GM19372 (cell line): Measurements from ENCODE around the gene POMT2.
A peak's percentile ranks its signal among the peaks of the same experiment; 100 is the strongest.
"Not testable (repeated sequence)": the region's sequence is repeated elsewhere in the genome, so short reads cannot be mapped to it uniquely, and the experiment has no call there.

Experiments used
- ATAC-seq: cut with Tn5 transposase; IDR thresholded peaks from one replicate; pipeline ENCODE4 v1.9.1; 2021; ENCODE audit warnings: mild to moderate bottlenecking, low read depth, moderate library complexity; ENCODE audit not compliant: unreplicated experiment

The POMT2 gene, protein sequence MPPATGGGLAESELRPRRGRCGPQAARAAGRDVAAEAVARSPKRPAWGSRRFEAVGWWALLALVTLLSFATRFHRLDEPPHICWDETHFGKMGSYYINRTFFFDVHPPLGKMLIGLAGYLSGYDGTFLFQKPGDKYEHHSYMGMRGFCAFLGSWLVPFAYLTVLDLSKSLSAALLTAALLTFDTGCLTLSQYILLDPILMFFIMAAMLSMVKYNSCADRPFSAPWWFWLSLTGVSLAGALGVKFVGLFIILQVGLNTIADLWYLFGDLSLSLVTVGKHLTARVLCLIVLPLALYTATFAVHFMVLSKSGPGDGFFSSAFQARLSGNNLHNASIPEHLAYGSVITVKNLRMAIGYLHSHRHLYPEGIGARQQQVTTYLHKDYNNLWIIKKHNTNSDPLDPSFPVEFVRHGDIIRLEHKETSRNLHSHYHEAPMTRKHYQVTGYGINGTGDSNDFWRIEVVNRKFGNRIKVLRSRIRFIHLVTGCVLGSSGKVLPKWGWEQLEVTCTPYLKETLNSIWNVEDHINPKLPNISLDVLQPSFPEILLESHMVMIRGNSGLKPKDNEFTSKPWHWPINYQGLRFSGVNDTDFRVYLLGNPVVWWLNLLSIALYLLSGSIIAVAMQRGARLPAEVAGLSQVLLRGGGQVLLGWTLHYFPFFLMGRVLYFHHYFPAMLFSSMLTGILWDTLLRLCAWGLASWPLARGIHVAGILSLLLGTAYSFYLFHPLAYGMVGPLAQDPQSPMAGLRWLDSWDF

DNA sequence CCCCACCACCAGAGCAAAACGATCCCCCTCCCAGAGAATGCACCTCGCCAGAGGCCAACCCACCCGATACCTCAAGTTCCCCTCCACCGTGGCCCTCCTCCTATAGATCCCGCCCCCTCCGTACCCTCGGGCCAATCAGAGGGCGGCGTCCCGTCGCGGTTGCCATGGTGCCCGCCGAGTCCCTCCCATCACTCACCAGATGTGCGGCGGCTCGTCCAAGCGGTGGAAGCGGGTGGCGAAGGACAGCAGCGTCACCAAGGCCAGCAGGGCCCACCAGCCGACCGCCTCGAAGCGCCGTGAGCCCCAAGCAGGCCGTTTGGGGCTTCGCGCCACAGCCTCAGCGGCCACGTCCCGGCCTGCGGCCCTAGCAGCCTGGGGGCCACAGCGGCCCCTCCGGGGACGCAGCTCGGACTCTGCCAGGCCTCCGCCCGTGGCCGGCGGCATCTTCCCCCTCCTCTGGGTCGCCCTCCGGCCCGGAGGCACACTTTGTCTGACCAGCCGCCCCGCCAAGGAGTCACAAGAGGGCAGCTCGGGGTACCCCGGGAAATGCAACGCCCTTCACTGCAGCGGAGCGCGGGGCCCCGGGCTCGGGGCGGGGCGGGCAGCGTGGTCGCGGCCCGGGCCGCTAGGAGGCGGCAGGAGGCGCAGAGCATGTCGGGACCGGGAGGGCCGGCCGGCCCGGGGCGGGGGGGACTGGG, at the start of gene POMT2:
Gene POMT2 (minus strand): TSS at position 646 of the 698 bp plus-strand sequence. CDS start 202 bp downstream, at position 444.
- peak; percentile 57 for ATAC-seq

DNA sequence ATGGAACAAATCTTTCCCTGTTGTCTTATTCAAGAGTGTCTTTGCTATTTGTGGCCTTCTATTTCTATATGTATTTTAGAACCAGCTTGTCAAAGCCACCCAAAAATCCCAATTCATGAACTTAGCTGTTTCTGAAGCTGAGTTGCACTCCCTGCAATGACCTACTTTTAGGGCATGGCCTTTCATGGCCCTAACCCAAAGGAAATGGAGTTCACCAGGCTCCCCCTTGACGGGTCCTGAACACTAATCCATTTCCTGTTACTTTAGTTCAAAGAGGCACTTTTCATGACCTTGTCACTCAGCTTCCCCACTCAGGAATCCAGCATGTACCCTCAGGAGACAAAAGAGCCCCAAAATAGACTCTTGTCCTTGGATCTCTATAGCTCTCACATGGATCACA, 48.6 kb upstream of the POMT2 start:
- ATAC-seq, result no peak

DNA sequence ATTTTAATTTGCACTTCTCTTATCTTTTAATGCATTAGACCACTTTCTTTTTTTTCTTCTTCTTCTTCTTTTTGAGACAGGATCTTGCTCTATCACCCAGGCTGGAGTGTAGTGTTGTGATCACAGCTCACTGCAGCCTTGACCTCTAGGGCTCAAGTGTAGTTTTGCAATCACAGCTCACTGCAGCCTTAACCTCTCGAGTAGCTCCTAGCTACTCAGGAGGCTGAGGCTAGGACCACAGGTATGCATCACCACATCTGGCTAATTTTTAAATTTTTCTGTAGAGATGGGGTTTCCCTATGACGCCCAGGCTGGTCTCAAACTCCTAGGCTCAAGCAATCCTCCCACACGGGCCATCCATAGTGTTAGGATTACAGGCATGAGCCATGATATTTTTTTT, 43.5 kb upstream of the POMT2 start:
- no peak for ATAC-seq

DNA sequence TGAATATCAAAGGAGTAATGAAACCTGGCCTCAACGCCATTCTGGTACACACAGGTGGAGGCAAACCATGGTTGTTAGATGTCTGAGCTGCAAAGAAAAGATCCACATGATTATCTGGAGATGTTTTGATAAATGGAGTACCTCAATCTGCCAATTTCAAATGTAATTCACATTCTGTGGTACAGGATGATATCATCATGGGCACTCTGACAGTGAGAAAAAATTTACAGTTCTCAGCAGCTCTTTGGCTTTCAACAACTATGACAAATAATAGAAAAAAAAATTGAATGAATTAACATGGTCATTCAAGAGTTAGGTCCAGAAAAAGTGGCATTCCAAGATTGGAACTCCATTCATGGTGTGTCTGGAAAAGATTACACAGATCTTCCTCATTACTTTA, 38.9 kb upstream of the POMT2 start:
- ATAC-seq, result no peak

DNA sequence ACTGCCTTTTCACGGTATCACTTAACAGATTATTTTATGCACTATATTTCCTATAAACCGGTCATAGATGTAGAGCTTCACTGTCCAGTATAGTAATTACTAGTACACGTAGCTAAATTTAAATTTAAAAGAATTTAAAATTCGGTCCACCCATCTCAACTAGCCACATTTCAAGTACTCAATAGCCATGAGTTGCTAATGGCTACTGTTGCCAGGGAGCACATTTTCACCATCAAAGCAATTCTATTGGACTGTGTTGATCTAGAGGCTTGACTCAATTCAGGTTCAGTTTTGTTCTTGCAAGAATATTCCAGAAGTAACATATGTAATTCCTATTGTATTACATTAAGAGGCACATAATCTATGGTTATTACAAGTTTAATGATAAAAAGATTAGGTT, 36.2 kb upstream of the POMT2 start:
- ATAC-seq, result no peak

DNA sequence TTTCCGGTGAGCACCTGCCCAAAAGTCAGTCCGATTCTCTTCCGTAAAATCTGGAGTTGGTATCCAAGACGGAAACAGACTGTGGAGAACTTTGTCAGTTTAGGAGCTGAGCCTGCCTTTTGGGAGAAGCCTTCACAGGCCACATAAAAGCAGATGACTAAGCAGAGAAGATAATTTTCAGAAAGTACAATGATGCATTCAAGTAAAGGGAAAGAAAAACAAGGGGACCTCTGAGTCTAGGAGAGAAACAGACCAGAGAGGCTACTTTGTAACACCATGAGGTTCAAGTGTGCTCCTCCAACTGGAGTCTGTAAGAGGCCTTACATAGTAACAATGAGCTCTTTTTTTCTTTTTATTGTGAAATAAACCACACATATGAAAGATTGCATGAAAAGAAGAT, 35.1 kb upstream of the POMT2 start:
- no peak for ATAC-seq

DNA sequence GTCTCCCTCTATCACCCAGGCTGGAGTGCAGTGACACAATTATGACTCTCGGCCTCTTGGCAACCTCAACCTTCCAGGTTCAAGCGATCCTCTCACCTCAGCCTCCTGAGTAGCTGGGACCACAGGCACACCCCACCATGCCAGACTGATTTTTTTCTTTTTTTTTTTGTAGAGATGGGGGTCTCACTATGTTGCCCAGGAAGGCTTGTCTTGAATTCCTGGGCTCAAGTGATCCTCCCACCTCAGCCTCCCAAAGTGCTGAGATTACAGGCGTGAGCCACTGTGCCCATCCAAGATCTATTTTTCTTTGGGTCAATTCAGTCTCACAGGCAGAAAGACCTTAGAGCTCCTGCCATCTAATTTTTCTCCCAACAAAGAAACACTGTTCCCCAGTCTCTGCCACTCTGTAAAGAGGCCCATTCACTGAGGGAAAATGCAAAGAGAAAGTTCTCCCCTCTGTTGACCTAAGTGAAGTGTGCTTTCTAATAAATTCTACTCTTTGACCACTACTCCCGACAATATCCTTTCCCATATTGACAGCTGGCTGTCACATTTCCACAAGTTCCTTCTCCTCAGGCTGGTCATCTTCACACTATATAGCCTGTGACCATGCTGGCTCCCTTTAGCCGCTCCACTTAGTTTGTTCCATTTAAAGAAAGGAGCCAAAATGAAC, 32.9 kb upstream of the POMT2 start:
- no peak for ATAC-seq

DNA sequence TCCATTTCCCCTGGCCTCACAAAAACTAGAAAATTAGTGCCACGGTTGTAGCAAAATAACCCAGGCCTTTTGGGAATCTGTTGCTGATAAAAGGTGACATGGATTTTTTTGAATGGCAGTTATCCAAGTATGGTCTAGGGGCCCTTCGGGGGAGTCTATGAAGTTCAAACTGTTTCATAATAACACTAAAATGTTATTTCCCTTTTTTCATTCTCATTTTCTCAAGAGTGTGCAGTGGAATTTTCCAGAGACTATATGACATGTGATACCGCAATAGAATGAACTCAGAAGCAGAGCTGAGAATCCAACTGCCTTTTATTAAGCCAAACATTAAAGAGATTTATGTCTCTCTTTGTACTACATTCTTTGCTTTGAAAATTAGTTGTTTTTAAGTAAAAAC, 27.1 kb upstream of the POMT2 start:
- ATAC-seq, result no peak

DNA sequence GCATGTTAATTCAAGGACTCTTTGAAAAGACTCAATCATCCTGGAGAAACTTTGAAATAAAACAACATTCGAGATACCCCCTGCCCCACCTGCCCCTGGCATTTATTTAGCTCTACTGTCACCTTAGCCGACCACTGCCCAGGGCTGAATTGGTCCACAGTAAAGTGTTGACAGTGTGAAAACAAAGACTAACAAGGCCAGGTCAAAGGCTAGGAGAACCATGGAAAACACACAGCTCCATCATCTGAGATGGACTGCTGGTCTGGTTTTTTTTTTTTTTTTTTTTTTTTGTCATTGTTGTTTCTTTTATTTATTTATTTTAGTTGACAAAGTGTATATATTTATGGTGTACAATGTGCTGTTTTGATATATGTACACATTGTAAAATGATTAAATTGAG, 25.8 kb upstream of the POMT2 start:
- ATAC-seq, result no peak

DNA sequence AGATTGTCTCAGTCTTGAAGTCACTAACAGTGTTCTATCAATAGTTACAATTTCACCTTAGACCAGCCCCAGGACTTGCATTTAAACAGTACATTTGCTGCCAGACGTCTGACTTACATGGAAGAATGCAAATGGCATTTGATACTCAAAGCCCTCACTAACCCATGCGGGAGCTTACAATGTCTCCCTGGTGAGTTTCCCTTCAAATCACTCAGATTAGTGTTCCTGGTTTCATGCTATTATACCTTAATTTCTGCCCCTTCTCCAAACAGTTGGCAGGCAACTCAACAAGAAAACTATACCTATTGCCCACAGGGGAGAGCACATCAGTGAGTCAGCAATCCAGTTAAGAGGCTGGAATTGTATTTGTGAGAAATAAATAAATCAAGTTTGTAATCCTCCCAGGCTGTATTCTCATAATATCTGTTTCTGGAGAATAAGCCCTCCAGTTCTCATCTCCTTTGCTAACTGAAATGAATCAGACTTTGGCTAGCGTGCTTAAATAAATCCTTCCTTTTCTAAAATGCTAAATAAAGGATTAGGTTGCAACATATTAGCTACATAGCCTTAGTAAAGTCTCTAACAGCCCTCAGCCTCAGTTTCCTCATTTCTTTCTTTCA, 23.8 kb upstream of the POMT2 start:
- ATAC-seq, result no peak

DNA sequence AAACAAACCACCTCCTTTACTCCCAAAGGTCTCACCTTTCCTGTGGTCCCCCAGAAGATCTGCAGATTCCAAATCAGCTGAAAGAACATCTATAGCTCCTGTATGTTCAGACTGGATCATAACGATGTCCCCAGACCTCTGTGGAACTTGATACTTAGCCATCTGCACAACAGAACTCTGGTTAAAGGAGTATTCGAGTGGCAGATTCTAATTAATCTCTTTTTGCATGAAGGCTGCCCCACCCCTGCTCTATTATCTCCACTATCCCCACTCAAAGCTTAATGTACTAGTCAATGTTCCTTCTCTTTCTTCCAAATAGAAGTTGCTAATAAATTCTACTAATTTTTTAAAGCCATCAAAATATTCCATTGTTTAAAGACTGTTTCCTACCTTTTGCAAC, 23.0 kb upstream of the POMT2 start:
- no peak for ATAC-seq

DNA sequence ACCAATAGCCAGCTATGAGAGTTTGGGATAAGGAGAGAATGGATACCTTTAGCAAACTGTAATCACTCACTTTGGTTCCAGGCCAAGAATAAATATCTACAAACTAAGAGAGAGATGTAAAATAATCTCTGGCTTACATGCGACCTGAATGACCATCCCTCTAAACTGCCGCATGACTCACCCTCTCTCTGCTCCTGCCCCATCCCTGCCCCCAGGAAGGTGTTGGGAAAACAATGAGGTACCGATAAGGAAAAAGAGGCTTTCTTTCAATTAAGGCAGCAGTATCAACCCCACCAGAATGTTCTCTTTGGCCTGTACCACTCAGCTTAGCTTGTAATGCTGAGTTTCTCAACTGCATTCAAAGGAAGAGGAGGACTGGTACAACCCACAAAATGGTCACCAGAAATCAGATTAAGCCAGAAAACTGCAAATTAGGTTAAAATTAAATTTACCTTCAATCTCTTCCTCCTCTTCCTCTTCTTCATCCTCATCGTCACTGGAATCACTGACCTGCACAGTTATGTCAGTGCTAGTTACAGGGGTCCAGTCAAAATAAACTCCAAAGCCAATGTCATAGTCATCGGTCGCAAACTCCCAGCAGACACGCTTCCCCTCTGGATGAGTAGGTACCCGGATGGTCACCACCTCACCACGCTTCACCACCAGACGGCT, 22.2 kb upstream of the POMT2 start:
- no peak for ATAC-seq

DNA sequence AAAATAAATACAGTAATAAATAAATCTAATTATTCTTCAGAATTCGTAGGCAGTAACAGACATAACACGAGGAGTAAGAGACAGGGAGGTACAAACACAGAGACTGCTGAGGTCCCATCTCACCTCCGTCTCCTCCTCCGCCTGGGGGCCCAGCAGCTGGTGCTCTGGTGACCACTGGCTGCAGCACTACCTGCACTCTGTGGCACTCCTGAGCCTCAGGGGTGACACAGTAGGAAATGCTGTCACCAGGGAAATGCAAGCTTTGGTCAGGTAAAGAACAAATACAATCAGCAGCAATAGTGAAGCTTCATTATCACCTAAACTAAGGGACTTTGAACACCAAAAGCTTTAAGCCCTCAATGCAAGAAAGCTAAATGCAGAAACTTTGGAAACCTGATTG, 19.7 kb upstream of the POMT2 start:
- no peak for ATAC-seq

DNA sequence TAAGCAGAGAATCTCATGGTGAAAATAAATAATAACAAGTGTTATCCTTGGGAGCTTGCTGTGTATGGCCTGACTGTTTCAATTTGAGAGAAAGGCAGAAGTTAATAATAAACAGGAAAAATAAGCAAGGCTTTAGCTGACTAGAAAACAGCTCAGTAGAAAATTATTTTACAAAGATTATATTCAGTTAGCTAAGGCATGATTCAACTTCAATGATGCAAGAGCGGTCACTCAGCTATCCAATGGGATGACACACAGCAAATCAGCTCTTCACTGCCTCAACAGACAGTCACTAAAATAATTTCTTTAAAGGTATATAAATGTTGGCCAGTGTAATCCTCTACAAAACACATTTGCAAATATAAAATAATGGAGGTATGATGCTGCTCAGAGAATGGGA, 18.7 kb upstream of the POMT2 start:
- ATAC-seq, result no peak

DNA sequence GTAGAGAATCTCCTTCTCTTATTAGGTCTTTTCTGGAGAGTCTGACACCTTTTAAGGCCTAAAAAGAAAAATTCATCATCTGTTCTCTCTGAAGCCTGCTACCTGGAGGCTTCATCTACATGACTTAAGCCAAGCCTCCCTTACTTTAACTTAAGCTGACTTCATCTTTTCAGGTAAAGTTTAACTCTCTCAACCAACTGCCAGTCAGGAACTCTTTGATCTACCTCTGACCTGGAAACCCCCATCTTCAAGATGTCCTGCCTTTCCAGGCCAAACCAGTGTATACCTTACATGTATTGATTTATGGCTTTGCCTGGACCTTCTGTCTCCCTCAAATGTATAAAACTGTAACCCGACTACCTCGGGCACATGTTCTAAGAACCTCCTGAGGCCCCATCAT, 17.6 kb upstream of the POMT2 start:
- no peak for ATAC-seq

DNA sequence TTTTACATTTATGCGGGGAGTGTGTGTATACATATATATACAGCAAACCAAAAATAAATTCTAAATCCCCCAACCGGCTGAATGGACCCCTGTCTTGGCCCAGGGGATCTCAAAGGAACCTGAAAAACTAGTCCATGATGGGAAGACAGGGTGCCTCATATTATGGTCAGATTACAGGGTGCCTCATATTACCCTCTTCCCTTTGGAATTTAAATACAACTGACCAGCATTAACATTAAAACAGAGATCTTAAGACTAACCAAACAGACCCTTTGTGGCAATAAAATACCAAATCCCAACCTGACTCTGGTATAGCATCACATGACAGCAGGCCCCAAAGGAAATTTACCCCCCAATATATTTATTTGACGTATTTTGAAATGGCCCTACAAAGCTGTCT, 17.2 kb upstream of the POMT2 start:
- no peak for ATAC-seq

DNA sequence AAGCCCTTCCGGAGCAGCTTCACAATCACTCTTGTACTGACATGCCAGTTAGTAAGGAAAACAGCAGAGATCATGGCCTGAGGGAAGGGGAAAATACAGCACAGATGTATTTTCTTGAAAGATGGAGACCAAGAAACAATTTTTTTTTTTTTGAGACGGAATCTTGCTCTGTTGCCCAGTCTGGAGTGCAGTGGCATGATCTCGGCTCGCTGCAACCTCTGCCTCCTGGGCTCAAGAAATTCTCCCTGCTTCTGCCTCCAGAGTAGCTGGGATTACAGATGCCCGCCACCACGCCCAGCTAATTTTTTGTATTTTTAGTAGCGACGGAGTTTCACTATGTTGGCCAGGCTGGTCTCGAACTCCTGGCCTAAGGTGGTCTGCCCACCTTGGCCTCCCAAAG, 16.6 kb upstream of the POMT2 start:
- not testable (repeated sequence) for ATAC-seq

DNA sequence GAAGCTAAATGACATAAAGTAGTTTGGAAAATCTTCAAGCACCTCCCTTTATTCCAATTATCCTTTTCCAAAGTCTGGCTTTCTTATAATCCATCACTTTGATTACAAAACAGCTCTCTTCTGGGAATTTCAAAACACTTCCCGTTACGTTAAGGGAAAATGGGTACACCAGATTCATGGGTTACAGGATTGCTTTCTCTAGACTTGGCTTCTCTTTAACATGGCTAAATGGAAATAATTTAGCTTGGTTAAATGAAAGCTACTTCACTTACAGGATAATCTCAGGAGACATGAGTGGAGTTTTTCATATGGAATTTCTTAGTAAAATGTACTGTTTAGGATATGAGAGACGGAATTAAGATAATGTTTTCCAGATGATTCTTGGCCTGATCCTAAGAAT, 14.9 kb upstream of the POMT2 start:
- ATAC-seq, result no peak

DNA sequence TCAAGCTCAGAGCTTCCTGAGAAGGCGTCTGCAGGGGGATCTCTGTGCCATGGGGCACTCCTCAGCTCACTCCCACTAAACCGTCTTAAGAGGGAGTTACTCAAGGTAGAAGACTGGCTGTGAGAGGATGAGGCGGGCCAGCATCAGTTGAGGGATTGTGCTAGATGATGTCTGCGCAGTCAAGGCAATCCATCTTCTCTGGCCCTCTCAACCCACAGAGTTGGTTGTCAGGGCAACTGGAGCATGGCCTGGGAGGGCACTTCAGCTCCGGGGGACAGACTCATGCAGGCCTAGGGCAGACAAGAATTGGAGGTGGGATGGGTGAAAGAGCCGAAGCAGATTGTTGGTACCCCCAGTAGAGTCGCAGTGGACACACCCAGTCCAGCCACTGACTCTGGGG, 9.2 kb upstream of the POMT2 start:
- ATAC-seq, result no peak

DNA sequence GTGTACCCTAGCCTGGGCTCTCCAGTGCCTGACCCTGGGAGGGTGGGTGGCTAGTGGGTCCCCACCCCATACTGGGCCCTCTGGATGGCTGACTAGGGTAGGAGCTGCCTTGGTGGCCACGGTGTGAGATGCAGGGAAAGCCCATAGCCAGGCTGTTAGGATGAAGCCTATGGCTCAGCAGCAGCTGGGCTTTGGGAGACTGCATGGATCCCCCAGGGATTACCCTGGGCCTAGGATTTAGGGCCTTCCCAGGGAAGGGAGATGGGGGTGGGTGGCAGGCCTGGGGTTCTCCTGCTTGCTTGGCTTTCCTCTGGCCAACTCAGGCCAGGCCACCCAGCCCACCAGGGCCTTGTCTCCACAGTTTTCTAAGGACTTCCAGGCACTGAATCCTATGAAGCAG, 6.4 kb upstream of the POMT2 start:
- ATAC-seq, result no peak
